Measurements from ENCODE around the gene QSOX2. TPM values are rescaled to one million over a fixed set of nuclear protein-coding genes. Genes with fewer than 3 reads are reported as not detected.

QSOX2 gene
- total RNA-seq, 1 experiment from 2014 or later, result 20.1 TPM

DNA sequence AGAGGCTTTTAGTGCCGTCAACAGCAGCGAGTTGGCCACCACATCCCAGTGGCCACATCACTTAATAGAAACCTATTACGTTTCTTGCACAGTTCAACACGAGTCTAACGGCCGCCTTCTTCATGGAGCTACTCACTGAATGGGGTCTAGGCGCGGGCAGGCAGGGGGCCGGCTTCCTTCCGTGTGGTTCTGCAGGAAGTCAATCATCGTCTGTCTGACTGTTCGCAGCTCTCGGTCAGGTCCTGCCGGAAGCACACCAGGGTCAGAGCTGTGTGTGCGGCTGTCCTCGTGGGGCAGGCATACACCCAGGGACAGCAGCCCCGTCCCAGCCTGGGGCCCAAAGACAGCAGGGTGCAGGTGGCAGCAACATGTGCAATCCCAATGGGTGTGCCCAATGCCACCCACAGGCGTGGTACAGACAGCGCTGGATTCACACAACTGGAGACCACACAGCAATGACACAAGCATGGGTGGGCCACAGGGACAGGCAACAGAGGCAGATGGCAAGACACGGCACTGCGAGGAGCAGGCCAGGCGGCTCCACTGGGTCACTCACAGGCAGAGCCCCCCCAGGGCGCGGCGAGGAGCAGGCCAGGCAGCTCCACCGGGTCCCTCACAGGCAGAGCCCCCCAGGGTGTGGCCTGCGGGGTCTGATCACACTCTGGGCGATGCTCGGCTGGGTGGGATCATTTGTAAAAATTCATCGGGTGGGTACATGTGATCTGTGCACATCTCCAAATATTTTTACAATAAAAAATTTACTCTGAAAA is 21.6 kb downstream of the QSOX2 start:
- no peak for DNase-seq (ENCODE audit: low read depth)

DNA sequence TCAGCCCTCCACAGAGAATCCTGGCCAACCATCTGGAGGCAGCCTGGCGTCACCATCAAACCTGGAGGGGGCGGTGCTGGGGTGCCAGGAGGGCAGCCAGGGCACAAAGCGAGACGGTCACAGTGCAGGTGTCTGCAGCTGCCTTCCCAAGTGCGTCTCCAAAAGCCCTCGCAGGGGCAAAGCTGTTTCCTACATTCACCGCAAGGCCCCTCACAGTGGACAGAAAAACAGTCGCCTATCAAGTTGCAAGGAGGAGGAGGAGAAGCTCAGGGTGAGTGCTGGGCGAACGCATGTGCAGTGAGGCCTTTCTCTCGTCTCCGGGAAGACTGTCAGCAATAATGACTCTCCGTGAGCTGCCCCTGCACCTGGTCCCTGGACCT is 22.7 kb downstream of the QSOX2 start:
- DNase-seq (ENCODE audit: low read depth), result no peak

DNA sequence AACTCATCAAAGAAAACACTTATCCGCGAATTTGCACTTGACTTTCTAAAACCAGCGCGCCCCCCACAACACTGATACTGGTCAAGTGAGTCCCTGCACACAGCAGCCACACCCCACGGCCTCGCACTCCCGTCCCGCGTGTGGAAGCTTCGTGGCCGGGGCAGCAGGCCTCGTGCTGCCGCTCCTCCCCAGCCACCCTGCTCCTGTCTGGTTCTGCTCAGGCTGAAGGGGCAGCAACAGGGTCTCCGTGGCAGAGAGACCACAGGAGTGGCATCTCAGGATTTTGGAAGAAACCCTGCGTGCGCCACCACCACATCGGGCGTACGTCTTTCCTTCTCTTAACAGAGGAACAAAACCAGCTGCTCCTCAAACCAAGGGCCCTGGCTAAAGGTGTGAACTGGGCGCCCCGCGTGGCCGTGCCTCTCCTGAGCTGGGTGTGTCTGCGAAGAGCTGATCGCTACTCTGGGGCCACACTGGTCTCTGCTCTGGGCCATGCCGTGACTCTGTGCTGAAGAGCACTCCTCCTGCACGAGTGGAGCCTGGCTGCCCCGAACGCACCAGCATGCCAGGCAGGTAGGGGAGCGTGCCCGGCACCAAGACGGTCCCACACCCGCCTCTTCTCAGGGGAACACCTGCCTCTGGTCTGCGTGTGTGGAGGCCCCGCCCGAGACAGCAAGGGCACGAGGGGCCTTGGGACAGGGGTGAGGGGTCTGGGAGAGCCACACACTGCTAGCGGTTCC is 23.3 kb downstream of the QSOX2 start:
- DNase-seq (ENCODE audit: low read depth), result no peak

DNA sequence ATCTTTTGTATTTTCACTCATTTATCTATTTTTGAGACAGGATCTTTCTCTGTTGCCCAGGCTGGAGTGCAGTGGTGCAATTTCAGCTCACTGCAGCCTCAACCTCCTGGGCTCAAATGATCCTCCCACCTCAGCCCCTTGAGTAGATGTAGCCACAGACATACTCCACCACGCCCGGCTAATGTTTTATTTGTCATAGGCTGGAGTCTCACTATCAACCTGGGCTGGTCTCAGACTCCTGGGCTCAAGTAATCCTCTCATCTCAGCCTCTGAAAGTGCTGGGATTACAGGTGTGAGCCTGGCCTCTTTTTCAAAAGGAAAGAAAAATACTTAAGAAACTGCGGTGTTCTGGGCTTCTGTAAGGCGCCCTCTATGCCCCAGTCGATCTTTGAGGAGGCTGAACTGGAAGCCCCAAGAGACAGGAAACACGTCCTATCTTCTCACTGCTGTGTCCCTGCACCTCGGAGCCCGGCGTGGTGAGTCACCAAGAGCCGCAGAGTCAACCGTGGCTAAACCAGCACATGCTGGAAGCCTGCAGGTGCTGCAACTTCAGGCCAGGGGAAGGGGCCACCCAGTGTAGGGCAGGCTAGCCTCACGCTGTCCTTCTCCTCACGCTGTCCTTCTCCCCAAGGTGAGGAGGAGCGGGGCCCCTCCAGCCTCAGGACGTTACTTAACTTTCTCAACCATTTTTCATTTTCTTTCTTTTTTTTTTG is 25.4 kb downstream of the QSOX2 start:
- DNase-seq (ENCODE audit: low read depth), result peak; percentile 87

DNA sequence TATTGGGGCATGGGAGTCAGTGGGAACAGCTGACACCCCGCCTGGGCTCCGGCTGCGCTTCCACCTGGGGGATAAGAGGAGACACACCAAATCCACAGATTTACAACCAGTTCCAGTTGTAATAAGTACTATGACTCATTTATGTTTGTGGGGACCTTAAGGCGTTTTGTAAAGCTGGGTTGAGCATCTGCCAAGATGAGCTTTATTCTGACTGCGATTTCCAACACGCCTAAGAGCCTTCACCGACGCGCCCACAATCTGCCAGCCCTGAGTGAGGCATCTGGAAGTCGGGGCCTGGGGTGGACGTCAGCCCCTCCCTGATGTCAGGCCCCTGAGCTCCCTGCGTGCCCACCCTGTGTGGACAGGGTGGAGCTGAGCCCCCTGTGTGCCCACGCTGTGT is 26.3 kb downstream of the QSOX2 start:
- peak; percentile 91 for DNase-seq (ENCODE audit: low read depth)

DNA sequence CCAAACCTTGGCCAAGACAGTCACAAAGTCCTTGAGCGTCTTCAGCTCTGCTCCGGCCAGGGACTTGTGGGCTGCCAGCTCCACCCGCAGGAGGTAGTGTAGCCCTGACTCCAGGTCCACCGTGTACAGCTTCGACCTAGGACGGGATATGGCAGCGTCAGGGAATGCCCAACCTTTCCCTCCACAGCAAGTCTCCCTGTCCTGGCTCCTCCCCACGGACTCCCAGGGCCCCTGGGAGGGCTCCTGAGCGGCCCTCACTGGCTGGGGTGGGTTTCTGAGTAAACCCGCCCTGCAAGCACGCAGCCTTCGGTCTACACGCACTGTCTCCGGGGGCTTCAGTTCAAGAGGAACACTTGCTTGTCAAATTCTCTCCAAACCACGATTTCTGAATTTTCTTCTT is 26.9 kb downstream of the QSOX2 start:
- DNase-seq (ENCODE audit: low read depth), result no peak

DNA sequence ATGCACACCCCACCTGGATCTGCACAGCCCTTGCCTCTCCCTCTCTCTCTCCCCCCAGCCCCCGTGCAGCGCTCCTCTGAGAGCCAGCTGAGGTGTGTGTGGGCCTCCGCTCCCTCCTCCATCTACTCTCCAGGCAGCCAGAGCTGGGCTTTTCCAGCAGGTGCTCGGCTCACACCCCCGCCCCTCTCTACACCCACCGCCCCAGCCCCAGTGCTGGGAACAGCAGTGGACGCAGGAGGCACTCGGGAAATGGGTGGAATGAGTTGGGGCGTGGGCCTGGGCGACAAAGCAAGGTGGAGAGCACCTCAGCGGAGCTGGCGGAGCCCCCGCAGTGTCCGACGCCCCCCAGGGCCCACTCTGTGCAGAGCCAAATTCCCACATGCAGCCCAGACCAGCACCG is 27.3 kb downstream of the QSOX2 start:
- DNase-seq (ENCODE audit: low read depth), result no peak

DNA sequence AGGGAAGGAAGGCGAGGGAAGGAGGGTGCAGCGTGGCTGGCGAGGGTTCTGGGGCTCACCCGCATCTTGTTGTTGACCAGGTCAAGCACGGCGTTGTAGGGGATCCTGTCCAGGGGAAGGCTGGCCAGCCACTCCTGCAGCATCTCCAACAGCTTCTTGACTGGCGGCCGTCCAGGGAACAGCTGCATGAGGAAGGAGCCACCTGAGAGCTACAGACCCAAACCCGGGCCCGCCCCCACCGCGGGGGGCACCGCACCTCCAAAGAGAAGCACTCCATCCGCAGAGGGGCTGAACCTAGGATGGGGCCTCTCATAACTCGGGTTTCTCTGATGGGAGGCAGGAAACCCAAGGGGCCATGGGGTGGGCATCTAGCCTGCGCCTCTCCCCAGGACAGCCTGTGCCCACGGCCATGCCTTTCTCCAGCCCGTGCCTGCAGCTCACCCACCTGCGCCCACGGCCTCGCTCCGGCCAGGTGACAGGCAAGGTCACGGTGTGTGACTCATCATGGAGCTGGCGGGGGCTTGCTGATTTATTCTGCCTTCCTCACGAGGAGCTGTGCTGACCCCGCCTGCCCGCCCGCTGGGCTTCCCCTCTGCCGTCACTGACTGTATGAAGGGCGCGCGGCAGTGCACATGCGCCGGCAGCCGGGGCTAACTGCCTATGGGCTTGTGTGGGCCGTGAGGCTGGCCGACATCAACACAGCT is 28.9 kb downstream of the QSOX2 start:
- no peak for DNase-seq (ENCODE audit: low read depth)

DNA sequence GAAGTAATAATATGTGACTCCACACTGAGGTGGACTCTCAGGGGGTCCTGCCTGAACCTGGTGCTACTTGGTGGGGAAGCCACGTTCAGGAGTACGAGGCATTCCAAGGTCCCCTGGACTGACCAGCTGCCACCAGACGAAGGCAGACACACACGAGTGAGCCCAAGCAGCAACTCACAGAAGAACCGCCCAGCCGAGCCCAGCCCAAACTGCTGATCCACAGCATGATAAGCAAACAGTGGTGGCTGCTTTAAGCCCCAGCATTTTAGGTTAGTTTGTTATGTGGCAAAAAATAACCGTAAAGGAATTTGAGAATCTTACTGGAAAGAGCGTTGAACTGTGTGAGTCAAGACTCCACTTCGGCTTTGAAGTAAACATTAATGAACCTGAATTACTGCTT is 31.9 kb downstream of the QSOX2 start:
- no peak for DNase-seq (ENCODE audit: low read depth)

DNA sequence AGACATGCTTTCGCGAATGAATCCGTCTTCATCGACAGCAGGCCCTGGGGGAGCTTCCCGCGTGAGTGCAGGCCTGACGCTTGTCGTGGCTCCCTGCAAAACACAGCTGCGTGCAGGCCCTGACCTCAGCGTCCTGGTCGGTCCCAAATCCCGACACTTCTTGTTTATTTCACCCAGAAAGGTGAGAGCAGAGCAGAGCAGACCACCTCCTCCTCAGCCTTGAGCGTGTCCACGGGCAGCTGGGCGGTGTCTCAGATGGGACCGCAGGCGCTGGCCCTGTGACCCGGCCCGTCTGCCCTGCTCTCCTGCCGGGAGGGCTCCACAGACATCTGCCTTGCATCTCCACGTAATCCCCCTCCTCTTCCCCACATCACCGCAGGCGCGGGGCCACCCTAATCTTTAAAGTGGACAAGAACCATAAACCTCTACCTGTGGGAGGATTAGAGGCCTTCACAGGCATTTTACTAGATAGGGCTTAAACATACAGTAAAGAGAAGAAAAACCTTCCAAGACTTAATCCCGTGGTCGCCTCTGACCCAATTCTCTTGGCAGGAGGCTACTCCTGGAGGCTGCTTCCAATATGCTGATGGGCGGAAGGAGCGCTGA is 33.2 kb downstream of the QSOX2 start:
- DNase-seq (ENCODE audit: low read depth), result no peak

DNA sequence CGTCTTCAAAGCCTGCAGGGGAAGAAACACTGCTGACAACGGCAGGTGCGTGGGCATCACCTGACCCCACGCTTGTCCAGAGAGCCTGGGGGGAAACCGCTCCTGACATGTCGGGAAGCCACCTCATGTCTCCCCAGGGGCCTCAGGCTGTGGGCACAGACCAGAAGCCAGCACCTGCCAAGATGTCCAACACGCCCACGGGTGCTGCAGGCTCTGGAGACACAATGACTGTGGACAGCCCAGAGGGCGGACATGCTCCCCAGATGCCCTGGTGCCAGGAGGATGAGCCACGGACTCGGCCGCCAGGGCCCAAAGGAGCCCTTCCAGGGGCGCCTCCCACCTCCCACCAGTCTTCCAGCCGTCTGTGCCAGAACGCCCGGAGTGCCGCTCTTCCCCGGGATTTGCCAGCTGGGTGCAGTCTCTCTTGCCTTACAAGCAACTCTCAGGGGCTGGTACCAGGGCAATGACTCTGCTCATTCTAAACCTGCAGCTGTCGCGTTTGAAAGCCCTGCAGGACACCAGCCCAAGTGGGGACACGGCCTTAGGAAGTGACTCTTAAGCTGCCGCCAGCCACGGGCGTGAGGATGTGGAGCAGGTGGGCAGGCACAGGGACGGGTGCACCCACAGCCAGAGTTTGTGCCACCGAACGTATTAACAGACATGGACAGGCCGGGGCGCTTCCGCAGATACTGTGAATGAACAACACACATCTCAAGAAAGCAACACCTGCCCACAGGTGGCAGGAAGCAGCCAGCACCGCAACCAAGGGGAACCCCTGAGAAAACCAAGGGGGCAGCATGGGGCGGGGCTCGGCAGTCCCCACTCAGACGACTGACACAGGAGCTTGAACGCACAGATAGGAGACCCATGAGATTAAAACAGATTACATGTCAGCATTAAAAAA is 33.9 kb downstream of the QSOX2 start:
- DNase-seq (ENCODE audit: low read depth), result no peak

DNA sequence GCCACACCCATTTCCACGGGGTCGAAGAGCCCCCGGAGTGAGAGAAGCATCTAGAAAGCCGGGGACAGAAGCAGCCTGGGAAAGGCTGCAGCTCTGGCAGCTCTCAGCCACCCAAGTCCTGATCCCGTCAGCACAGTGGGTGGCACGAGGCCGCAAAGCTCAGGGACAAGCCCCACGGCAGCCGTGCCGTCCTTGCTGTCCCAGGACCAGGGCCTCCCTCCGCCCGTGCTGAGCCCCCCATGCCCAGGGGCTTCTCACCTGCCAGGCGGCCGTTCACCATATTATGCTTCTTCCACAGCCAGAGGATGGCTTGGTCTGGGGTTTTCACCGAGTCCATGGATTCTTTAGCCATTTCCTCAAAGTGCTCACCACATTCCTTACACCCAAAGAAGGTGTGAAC is 34.6 kb downstream of the QSOX2 start:
- no peak for DNase-seq (ENCODE audit: low read depth)

DNA sequence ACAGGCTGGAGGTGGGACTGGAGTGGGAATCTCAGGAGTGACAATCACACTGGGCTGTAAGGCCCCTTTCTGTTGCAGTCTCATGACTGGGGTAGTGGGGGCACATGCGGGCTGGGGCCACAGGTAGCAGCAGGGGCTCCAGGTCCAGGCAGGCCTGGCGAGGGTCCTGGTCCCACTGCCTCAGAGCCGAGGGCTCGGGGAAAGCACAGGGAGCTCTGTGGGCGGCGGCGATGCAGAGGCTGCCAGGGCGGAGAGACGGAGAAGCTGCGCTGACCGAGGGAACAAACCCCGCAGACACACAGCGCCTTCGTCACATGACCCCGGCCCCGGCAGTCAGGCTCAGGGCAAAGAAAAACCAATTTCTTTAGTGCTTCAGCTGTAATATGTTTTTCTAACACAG is 35.3 kb downstream of the QSOX2 start:
- DNase-seq (ENCODE audit: low read depth), result no peak

DNA sequence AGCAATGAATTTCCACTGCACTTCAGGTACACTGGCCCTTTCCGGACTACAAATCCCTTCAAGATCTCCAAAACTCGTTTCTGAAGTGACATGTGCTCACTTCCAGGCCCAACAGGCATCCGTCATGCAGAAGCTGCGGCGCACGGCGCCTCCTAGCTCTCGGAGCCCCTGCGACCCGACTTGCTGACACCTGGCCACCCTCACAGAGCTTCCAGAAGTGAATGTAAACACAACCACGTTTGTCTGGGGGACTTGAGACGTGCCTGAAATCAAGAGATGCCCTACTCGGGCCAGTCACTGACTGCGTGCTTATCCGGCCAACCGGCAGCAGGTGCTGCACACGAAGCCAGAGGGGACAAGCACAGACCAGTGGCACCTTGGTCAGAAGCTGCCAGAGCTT is 35.8 kb downstream of the QSOX2 start:
- DNase-seq (ENCODE audit: low read depth), result no peak

DNA sequence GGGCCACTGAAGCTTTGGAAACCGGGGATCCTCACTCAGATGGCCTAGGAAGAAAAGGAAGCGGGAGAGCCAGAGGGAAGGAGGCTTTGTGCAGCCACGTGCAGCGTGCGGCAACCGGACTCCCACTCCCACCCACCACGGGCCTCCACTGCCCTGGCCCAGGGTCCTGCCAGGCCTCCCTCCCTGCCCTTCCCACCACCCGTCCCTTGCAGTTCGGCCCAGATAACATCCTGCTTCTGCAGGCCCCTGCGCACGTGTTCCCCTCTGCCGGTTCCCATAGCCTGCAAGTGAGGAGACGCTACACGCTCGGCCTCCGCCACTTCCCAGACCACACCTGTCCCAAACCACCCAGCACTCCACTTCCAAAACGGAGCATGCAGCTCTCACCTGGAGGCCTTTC is 36.4 kb downstream of the QSOX2 start:
- DNase-seq (ENCODE audit: low read depth), result no peak

DNA sequence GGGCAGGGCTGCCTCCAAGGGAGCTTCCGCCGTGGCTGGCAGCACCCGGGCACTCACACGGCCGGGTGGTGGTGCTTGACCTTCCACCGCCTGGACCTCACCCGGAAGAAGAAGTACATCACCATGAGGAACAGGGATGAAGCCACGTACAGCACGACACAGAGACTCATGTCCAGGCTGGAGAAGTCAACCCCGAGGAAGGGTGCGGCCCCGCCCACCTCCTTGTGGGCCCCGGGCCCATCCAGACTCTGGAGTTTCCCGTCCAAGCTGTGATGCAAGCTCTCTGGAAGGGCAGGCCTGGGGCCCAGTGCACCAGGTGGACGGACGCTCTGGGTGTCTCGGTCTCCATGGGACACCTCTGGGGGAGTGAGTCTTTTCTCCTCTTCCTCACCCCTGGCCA is 36.9 kb downstream of the QSOX2 start:
- DNase-seq (ENCODE audit: low read depth), result no peak

DNA sequence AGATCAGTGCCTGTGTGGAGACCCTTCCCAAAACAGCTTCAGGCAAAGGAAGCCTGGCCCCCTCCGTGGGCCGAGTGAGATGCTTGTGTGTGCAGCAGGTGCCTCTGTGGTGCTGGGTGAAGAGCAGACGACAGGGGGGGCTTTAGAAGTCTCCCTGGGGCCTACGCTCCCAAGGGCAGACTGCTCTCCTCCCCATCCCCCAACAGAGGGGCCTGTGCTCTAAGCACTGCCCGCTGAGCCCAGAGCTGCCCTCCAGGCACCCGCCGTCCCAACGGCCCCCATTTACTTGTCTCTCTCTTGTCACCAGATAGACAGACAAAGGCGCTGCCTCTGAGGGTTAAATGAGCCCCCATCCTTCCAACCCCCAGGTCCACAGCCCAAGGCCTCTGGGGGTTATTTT is 38.0 kb downstream of the QSOX2 start:
- no peak for DNase-seq (ENCODE audit: low read depth)

DNA sequence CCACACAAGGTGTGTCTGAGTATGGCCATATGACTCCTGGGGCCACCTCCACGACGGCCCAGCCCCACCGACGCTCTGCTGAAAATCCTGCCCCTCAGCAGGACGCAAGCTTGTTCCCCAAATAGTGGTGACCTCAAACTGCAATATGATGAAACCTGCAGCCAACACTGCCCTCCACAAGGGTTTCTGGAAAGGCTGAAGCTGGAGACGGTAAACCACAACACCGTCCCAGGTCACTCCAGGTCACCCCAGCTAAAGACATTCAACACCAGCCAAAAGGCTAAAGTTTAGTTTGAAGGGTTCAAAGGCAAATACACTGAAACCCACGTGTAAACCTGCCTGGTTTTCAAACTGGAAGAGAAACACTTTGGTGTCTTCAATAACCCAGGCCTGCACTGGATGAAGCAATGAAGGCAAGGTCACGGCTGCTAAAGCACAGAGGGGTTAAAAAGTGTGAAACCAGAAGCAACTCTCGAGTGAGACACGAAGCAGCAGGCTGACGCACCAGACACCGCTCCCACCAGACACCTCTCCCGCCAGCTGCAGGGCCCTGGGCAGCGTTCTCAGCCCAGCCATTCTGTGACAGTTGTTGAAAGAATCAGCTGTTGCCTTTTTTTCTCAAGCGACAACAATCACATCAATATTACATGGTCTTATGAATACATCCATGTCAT is 38.9 kb downstream of the QSOX2 start:
- no peak for DNase-seq (ENCODE audit: low read depth)

DNA sequence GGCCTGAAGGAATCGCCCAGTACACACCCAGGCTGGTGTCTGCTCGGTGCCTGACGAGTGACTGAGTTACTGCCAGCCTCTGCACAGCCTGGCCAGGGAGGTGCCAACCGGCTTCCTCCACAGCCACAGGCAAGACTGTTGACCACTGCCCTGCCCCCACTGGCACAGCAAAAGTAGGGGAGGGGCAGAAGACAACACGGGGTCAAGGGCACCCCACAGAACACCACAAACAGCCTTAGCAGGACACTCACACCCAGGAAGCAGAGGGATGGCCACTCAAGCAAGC is 40.0 kb downstream of the QSOX2 start:
- no peak for DNase-seq (ENCODE audit: low read depth)

All from M059J (cell line).